NCI-H1092 (cell line): Measurements from ENCODE around the gene CXXC5.

Experiments
- DNase-seq: peaks from one replicate; lab custom pipeline; 2025; lab: John Stamatoyannopoulos, UW

Gene CXXC5

GRCh38 chr5:139682016-139682975 lies 34.1 kb downstream of the CXXC5 start:
- no peak for DNase-seq

- DNase-seq: no peak
These were observed 35.4 kb downstream of the CXXC5 start for GRCh38 chr5:139683295-139684271.

GRCh38 chr5:139684350-139684880 lies 36.3 kb downstream of the CXXC5 start:
- no peak for DNase-seq

GRCh38 chr5:139684881-139685749 lies 37.0 kb downstream of the CXXC5 start:
- peak; percentile 24 for DNase-seq

GRCh38 chr5:139685886-139686285 lies 37.7 kb downstream of the CXXC5 start:
- DNase-seq: no peak

- DNase-seq: no peak
These were observed 38.2 kb downstream of the CXXC5 start for GRCh38 chr5:139686356-139686705.

- DNase-seq: no peak
These were observed 38.7 kb downstream of the CXXC5 start for GRCh38 chr5:139686706-139687441.

GRCh38 chr5:139687656-139688055 lies 39.5 kb downstream of the CXXC5 start:
- no peak for DNase-seq

- no peak for DNase-seq
These were observed 40.0 kb downstream of the CXXC5 start for GRCh38 chr5:139688088-139688702.

GRCh38 chr5:139688751-139689372 lies 40.7 kb downstream of the CXXC5 start:
- DNase-seq: no peak

GRCh38 chr5:139689631-139690063 lies 41.5 kb downstream of the CXXC5 start:
- no peak for DNase-seq

GRCh38 chr5:139690064-139690802 lies 42.1 kb downstream of the CXXC5 start:
- DNase-seq: no peak

- no peak for DNase-seq
These were observed 42.9 kb downstream of the CXXC5 start for GRCh38 chr5:139690803-139691629.

GRCh38 chr5:139692148-139692547 lies 44.0 kb downstream of the CXXC5 start:
- no peak for DNase-seq

GRCh38 chr5:139692679-139693308 lies 44.6 kb downstream of the CXXC5 start:
- DNase-seq: no peak

- no peak for DNase-seq
These were observed 45.7 kb downstream of the CXXC5 start for GRCh38 chr5:139693676-139694364.
